Mammary epithelial cell (primary cell): ENCODE data around the gene OR2T11.
"Not testable (repeated sequence)": the region's sequence is repeated elsewhere in the genome, so short reads cannot be mapped to it uniquely, and the experiment has no call there.

Source experiments
- CTCF ChIP-seq, 2 donors: IDR thresholded peaks in 1 of 2; conservative IDR thresholded peaks in 1 of 2; 2 replicates each; pipeline ENCODE4 v1.5.1; 2011 to 2012; ENCODE audit warnings: inconsistent platforms in 2 of 2, low read length in 2 of 2, mild to moderate bottlenecking in 2 of 2, control low read depth in 1 of 2, low read depth in 1 of 2; ENCODE audit not compliant: insufficient read depth in 1 of 2; ENCODE audit errors: extremely low read depth in 1 of 2
- EZH2 ChIP-seq: IDR thresholded peaks from 2 replicates; pipeline ENCODE4 v1.6.1; 2012; ENCODE audit warnings: low read length, inconsistent platforms, borderline replicate concordance

- not testable (repeated sequence) for TF ChIP-seq CTCF (conservative IDR thresholded peaks at IDR 0.05 in 1 of 2, IDR thresholded peaks at IDR 0.05 in 1 of 2; ENCODE audit: extremely low read depth in 1 of 2, insufficient read depth in 1 of 2, low read depth in 1 of 2, low read length in 2 of 2); EZH2
Observed at GRCh38 chr1:248641583-248641982, 6.7 kb upstream of the OR2T11 start.
